Tibial nerve (tissue), 4 donors: ENCODE data around the gene PSD2.

Experiments used
- EP300 ChIP-seq, 2 donors: sonication (generic); formaldehyde crosslinking; IDR thresholded peaks; one replicate each; pipeline ENCODE4 v1.6.1; 2017; ENCODE audit warnings: antibody characterized with exemption in 2 of 2, mild to moderate bottlenecking in 1 of 2
- POLR2A ChIP-seq, 2 donors: fragments of 450-650 bp; IDR thresholded peaks; one replicate each; pipeline ENCODE4 v1.6.1; 2017; ENCODE audit warnings: antibody characterized with exemption in 2 of 2, mild to moderate bottlenecking in 2 of 2, moderate library complexity in 2 of 2
- TF ChIP-seq, protein P1 (sequence below), 5 experiments: fragments of 200-600 bp in 3 of 5; fragments of 450-650 bp in 2 of 5; sonication (generic) in 3 of 5; IDR thresholded peaks; one replicate each; pipeline ENCODE4 v1.5.1; 2016 to 2019; ENCODE audit warnings: antibody characterized with exemption in 5 of 5, mild to moderate bottlenecking in 3 of 5, moderate library complexity in 2 of 5

DNA sequence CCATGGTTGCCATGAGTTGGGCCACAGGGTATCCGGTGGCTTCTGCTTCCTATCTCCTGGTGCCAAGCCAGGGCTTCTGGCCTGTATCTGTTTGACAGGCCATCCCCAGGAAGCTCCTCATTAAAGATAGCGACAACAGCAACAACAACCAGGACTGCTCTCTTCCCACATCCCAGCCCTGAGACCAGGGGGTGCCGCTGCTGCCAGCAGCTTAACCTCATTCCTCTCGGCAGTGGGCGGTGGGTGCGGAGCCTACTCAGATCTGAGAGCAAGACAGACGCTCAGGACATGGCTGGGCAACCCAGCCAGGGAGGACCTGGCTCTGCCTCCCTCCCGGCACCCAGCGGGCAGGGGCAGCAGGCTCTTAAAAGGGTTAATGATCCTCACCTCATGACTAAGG is 98.3 kb downstream of the PSD2 start:
- TF ChIP-seq POLR2A (IDR thresholded peaks at IDR 0.05): no peak
- TF ChIP-seq, protein P1, sequence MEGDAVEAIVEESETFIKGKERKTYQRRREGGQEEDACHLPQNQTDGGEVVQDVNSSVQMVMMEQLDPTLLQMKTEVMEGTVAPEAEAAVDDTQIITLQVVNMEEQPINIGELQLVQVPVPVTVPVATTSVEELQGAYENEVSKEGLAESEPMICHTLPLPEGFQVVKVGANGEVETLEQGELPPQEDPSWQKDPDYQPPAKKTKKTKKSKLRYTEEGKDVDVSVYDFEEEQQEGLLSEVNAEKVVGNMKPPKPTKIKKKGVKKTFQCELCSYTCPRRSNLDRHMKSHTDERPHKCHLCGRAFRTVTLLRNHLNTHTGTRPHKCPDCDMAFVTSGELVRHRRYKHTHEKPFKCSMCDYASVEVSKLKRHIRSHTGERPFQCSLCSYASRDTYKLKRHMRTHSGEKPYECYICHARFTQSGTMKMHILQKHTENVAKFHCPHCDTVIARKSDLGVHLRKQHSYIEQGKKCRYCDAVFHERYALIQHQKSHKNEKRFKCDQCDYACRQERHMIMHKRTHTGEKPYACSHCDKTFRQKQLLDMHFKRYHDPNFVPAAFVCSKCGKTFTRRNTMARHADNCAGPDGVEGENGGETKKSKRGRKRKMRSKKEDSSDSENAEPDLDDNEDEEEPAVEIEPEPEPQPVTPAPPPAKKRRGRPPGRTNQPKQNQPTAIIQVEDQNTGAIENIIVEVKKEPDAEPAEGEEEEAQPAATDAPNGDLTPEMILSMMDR (IDR thresholded peaks at IDR 0.05): no peak
- no peak for TF ChIP-seq EP300 (IDR thresholded peaks at IDR 0.05)
